ENCODE data around the gene KCNQ5.

Gene KCNQ5

DNA sequence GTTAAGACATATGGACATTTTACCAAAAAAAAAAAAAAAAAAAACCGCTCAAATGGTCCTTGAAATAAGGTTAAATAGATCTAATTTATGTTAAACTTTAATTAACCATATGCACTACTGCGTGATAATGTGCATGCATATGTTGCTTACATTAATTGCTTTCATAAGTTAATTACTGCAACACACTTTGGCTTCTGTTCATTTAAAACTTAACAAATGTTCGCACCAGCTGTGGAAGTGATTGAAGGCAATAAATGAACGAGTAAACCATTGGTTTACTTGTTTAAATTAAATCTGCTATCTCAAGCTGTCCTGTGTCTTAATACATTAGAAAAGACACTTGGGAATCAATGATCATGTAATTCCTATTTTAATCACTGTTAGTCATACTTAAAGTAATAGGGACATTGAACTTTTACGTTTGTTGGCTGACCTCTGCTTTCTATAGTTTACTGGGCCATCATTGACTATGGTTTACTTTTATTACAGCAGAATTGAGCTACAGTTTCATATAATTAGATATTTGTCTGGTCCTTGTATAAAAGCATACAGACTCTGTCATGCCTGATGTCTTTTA, 308.8 kb downstream of the KCNQ5 start:
- no peak for DNase-seq

DNA sequence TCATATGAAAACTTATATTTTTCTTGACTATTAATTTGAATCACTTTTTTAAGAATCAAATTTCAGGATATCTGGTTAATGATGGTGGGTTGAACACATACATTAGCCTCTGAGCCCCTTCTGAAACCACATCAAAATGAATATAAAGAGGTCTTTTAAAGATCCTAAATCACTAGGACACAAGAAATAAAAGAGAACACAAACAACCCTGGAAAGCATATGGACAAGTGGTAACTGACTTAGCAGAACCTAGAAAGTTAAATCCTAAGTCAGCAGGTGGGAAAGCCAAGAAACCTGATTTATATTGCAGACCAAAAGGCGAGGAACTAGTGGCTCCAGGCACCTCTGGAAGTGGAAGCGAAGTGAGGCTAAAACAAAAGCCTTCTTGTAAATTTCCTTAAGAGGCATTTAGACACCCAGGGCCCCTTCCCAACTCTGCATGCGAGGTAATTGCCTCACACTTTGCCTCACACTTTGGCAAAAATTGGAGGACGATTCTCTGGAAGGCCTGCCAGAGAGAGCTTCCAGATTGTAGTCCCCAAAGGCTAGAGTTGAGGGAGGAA, 309.5 kb downstream of the KCNQ5 start:
- no peak for DNase-seq

DNA sequence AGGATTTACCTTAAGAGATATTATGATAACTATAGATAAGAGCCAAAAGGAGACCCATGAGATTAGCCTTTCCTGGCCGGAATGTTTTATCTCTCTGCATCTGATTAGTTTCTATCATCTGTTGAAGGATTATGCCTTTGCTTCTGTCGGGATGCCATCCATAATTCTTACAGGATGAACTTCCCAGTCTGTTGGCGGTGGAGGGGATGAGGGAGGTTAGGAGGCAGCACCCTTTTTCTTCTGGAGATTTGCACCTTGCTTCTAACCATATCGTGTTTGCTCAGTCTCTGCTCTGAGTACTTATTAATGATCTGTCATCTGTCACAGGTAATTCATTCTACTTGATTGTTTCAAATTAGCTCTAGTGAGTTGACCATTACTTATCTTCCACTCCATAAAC, 311.4 kb downstream of the KCNQ5 start:
- no peak for DNase-seq

DNA sequence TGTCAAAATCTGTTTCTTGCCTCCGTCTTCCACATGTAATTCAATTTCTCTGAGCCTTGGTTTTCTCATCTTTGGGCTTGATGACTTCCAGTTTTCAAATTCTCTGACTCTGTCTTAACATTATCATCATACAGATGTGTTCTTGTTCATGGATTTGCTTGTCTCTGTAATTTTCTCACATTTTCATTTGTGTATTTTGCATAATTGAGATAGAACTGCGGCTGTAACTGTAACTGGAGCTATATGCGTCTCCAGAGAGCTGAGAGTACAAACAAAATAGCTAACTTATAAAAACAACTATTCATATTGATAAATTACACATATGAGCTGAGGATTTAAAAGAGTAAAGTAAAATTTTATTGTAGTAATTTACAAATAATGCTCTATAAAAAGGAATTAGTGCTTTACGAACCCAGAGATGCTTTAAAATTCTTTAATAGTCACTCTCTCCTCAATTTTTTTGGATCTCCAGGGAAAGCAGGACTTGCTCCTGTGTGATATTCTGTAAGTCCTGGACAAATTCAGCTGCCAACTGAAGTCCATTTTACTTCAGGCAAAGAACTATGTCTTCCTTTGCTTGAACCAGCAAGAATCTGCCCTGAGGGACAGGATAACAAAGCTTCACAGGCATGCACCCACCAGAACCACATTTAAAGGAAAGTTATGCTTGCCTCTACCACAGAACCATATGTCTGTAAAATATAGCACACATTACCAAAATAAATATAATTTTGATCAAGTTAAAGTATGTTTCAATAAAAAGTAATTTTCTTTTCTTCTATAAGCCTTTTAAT, 315.1 kb downstream of the KCNQ5 start:
- no peak for DNase-seq

DNA sequence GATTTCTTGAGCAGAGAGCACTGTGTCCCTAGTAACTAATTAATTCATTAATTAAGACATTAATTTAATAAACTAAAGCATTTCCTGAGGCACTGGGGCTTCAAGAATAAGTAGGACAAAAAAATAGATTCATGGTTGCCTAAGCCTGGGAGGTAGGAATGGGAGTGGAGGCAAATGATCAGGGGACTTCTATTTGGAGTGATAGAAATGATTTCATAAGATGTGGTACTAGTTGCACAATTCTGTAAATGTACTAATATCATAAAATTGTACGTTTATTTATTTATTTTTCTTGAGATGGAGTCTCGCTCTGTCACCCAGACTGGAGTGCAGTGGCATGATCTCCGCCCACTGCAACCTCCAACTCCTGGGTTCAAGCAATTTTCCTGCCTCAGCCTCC, 316.2 kb downstream of the KCNQ5 start:
- DNase-seq: no peak

DNA sequence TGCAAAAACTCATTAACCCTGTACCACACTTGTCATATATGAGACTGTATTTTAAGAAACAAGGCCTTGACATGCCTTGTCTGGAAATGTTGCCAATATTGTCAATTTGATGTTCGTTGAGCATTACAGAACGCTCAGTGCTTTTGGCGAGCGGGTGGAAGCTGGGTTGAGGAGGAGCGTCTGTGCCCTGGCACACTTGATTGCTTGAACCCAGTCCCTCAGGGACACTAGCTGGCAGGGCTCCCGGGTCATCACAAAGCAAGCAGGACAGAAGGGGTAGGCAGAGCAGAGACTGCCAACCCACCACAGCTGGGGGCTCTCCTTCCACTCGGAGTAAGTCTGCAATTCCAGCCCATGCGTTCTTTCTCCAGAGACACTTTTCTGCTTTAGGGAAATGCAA, 317.1 kb downstream of the KCNQ5 start:
- no peak for DNase-seq

DNA sequence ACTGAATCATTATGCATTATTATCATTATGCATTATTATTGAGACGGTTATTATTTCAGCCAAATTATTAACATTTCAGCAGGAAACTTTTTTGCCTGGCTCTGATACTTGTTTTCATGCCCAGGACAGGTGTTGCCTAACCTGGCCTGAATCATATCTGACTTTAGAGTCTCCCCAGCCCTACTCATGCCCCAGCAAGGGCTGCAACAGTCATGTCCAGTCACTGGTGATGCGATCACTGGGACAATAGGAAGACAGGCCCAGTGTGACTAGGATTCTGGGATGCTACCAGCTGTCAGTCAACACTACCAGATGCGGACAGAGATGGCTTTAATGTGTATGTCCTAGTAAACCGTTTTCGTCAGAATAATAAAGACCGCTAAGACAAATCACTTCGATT, 318.4 kb downstream of the KCNQ5 start:
- no peak for DNase-seq

DNA sequence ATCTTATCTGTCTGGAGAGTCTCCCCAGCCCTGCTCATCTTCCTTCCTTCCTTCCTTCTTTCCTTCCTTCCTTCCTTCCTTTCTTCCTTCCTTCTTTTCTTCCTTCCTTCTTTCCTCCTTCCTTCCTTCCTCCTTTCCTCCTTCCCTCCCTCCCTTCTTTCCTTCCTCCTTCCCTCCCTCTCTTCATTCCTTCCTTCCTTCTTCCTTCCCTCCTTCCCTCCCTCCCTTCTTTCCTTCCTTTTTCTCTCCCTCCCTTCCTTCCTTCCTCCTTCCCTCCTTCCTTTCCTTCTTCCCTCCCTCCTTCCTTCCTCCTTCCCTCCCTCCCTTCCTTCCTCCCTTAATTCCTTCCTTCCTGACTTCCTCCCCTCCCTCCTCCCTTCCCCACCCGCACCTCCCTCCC, 319.4 kb downstream of the KCNQ5 start:
- DNase-seq: no peak

DNA sequence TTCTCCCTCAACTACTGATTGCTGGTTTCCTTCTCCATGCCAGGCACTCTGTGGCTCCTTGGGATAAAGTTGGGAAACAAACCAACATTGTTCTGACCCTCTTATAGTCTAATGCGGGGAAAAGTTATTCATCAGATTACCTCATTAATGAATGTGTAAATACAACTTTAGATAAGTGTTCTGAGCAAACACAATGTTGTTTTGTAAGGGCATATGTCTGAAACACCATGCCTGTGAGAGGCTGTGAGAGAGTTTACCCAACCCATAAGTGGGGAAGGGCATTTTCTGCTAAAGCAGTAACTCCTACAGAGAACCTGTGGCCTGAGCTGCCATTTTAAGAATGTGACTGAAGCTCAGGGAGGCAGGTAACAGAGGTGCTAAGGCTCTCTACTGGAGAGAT, 319.9 kb downstream of the KCNQ5 start:
- no peak for DNase-seq

DNA sequence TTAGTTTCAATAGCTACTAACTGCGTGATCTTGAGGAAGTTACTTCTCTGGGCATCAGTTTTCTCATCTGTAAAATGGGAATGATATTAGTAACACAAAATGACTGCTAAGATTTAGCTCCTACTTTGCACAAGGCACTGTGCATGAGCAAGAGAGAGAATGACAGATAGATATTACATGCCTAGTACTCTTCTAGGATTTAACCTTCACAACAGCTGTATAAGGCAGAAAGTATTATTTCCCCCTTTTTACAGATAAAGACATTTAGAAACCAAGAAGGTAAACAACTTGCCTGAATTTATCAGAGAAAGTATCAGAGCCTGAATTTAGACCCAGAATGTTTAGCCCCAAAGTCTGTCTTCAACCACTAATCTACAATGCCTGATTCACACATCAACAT, 321.8 kb downstream of the KCNQ5 start:
- no peak for DNase-seq

DNA sequence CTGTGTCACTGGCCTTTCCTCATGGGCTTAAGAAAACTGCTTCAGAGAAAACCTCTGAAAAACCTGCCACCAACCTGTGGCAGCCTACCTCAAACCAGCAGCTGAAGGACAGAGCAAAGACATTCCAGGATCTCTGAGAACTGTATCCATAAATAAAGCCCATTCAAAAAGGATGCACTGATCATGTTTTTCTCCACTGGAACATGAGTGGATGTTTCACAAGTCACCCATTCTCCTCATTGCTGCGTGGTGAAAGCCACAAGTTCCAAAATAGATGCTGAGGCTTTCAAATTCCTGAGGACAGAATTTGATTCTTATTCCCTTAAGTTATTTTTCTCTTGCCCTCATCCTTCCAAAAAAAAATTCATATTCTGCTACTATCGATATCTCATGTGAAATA, 322.8 kb downstream of the KCNQ5 start:
- DNase-seq: no peak

DNA sequence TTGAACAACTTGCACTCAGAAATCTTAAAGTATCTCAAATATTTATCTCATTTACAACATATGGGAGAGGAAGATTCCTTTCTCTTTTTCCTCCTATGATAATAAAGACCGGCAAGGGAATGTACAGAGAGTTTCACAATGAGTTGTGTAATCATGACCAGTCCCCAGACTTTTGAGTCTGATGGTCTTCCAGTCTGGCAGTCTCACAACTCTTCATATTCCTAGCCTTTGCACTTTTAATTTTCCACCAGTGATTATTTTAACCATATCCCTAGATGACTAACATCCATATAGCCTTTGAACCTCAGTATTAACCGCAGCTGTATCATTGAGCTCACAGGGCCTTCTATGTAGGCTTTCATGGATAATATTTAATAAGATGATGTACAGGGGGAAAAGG, 324.9 kb downstream of the KCNQ5 start:
- no peak for DNase-seq

DNA sequence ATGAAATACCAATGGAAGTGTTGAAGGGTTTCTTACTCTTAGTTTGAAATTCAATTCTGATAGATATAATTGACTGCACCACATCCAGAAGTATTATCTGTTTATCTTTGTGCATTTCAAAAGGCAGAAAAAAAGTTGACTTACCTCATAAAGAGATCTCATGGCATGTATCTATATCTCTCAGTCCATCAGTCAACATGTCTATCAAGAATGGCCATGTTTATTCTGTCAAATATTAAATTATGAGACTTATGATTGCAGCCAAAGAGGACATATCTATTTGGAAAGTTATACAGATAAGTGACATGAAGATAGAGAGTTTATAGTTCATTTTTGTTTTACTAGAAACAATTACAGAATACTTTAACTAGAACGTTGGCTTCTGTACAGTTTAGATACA, 325.7 kb downstream of the KCNQ5 start:
- no peak for DNase-seq

DNA sequence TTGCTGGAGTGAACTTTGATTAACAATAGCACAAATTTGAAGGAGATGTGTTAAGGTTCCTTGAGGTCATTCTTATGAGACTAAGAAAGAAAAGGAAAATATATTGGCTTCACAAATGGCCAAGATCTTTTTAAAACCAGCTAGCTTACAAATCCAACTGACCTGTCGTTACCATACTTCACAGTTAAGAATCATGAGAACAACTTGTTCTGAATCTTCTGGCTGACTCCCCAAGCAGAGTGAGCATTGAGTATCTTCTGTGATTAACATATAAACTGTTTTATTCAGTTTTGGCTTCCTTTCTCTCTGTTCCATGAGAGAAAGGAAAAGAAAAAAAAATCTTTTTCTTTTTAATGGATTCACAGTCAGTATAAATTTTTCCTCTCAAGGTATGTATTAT, 326.3 kb downstream of the KCNQ5 start:
- no peak for DNase-seq

DNA sequence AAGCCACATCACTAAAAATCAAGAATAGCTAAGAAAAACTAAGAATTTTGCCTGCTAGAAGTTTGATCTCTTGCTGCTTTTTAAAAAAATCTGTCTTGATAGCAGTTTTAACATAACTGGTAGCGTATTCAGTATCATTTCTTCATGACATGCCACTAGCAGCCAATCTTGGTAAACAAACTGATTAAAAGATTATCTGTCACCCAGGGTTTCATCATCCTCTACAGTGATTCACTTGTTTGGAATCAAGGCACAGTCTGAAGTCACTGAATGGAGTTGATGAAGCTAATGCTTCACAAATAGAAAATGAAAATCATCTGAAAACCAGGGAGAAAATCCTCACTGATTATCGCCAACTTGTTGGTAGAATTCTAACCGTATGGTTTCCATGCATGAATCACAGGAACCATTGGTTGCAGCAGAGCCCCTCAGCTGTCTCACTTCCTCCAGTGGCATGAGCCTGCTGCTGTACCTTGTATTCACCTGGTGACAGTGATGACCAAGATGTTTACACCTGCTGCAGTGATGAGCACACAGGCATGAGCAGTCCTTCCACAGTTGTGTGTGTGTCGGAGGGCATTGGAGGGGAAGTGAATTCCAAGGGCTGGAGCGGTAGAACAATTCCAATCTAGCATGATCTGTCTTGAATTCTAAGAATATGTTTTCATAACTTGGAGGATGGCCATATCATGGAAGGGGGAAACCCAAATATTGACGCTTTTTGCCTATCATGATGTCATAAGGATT, 328.4 kb downstream of the KCNQ5 start:
- DNase-seq: peak; percentile 52

DNA sequence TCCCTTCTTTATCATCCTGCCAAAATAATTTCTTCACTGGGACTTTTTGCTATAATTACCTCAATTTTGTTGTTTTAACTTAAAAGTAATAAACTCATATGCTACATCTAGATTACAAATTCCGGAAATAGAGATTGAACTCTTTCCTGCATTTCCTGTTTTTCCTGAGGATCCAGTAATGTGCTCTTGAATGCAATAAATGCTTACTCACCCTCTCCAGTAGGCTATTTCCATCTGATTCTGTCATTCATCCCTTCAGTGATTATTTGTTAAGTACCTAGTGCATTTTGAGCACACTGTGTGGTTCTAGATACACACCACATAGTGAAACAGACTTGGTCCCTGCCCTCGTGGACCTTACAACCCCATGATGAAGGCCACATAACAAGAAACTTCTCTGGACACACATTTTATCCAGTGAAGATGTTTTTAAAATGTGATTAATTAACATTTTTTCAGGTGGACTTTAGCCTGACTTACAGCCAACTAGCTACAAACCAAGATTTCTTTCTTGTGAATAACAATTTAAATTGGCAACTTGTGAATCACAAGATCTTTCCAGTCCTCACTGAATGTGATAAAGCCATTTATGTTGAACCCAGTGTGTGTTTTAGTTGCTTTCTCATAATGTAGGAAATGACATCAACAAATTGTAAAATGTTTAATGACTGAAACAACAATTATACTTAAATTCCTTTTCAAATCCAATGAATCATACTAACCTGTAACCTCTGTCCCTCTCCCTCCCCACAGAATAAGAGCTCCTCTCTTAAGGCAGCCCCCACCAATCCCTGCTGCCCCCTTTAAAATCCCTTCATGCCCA, 331.2 kb downstream of the KCNQ5 start:
- peak; percentile 71 for DNase-seq

DNA sequence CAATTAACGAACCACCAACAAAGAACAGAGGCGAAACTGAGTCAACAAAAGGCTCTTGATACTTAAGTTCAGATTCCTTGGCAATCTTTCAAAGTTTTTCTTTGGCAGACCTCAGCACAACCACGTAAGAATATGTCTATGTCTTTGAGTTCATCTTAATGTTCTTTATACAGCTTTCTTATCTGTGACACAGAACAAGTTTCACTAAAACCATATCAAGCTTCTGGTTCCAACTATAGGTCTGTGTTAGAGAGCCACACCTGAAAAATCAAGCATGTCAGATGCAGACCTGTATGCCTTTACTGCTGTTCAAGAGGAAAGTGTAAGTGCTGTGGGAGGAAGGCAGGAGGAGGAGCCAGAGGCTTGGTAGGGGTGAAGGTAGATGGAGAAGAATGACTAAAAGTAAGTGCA, 332.1 kb downstream of the KCNQ5 start:
- peak; percentile 53 for DNase-seq

DNA sequence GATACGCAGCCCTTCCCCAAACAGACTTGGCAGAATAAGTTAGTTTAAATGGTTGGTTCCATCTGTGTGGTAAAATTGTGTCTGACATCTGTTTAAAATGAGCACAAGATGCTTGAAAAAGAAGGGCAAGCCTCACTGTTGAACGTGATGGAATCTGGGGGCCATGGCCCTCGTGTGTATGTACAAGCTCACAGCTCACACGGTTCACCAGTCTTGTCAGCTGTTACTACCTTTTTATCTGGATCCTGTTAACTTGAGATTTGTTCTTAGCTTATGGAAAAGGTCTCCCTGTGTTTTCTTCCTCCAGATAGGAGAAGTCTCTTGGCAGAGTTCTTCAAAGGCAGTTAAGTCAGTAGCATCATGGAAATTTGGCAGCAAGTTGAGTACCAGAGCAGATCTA, 332.9 kb downstream of the KCNQ5 start:
- DNase-seq: no peak

DNA sequence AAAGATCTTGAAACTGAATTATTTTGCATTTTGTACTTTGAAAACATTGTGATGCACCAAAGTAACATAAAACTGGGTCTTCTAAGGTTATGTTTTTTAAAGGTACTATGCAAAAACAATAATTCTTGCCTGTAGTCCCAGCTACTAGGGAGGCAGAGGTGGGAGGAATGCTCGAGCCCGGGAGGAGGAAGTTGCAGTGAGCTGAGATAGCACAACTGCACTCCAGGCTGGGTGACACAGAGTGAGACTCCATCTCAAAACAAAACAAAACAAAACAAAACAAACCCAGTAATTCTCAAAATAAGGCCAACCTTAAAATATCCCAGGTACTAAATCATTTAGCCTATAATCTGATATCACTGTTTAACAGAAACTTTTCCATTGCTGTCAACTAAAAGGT, 333.8 kb downstream of the KCNQ5 start:
- DNase-seq: peak; percentile 5

DNA sequence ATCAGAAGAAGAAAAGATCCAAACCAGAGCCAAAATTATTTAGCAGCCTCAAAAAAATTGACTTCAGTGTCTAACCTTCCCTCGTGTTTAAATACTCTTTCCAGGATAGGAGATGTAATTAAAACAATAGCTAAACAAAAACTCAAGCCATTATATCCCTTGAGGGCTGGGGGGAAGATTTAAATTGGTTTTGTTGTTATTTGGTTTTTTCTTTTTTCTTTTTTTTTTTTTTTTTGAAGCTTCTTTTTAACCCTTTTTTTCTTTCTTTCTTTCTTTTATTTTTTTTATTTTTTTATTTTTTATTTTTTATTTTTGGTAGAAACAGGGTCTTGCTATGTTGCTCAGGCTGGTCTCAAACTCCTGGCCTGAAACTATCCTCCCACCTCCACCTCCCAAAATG, 334.4 kb downstream of the KCNQ5 start:
- no peak for DNase-seq

DNA sequence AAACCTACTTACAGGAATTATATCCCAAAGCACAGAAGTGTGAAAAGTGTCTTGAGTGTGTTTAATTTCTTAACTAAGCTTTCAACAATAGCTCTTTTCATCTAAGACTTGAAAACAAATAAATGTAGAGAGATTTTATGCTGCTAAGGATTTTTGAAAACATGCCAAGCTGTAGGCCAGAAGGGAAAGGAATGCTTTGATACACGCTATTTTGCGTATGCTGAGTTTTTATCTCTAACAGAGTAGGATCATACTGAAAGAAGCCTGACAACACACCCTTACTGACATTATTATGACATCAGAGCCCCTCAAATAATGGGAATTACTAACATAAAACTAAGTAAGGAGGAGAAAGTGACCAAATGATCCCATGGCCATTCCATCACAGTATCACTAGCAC, 338.0 kb downstream of the KCNQ5 start:
- DNase-seq: no peak

DNA sequence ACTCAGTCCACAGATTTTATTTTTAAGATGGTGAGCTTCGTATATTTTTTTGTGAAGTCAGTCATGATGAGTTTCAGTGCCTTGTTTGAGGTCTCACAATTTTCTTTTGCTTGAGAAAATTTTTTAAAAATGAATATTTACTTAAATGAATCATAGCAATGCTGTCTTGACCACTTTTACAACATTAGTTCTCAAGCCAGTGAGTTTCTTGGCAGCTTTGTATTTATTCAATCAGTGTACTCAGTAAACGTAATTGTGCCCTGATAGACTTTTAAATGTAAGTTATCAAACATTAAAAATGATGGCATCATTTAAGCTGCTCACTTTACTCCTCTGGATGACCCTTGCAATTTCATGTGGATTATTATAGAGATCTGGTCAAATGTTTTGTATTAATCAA, 342.1 kb downstream of the KCNQ5 start:
- no peak for DNase-seq
